K562 (cell line): ENCODE results near the gene ZFAND5. TPM values are rescaled to one million over a fixed set of nuclear protein-coding genes. Genes with fewer than 3 reads are reported as not detected.

Source experiments
- ATAC-seq: fragments of 200-7000 bp; cut with Tn5 transposase; 3 replicates; pipeline ENCODE4 v1.9.1; 2020; ENCODE audit warnings: moderate library complexity
- BruUV-seq: library from RNA; stranded (reverse); fragments of 400-500 nt; replicated peaks from 2 replicates; lab custom pipeline; 2021; lab: Mats Ljungman, UMichigan
- CTCF ChIA-PET: fragments of 300-600 bp; formaldehyde crosslinking; extraction: SDS; loops from one replicate; lab custom pipeline; 2021; ENCODE audit warnings: low intra/inter-chr PET ratio; lab: Yijun Ruan, JAX
- POLR2A ChIA-PET: fragments of 300-600, 350-650 bp; sonication (Branson Sonifier 250); formaldehyde crosslinking; extraction: SDS; loops from one replicate; lab custom pipeline; 2021; ENCODE audit warnings: antibody characterized with exemption, inconsistent platforms; lab: Yijun Ruan, JAX
- DNase-seq, 4 experiments: peaks; one replicate each; pipeline versions ENCODE4 v3.0.0 to v3.0.0-alpha.2; 2011 to 2018; ENCODE audit warnings: low spot score in 3 of 4, mixed read lengths in 3 of 4; ENCODE audit errors: extremely low read depth in 1 of 4
- FAIRE-seq: peaks from 2 replicates; lab custom pipeline; 2011; peaks lifted over from hg19 to GRCh38; lab: Jason Lieb, UNC
- H2AFZ ChIP-seq: 2 replicates; pipeline ENCODE4 v1.6.0; 2011; ENCODE audit warnings: low read depth, low read length, control low read depth, inconsistent platforms
- H3K27ac ChIP-seq: fragments of 200-600 bp; 3 replicates; pipeline ENCODE4 v1.8.0; 2011; ENCODE audit warnings: low read depth, mild to moderate bottlenecking, control low read depth, inconsistent platforms, low read length, moderate library complexity, mixed read lengths; ENCODE audit errors: extremely low read depth
- H3K27me3 ChIP-seq, 2 experiments: fragments of 300-600 bp in 1 of 2; 2 replicates in 1 of 2; 3 replicates in 1 of 2; pipeline versions ENCODE4 v1.6.0 to v1.8.0; 2011; ENCODE audit warnings: inconsistent platforms in 2 of 2, low read length in 2 of 2, mild to moderate bottlenecking in 1 of 2, mixed read lengths in 1 of 2, moderate library complexity in 1 of 2; ENCODE audit not compliant: control insufficient read depth in 2 of 2, insufficient read depth in 2 of 2
- H3K36me3 ChIP-seq: fragments of 300-600 bp; 3 replicates; pipeline ENCODE4 v1.8.0; 2011; ENCODE audit warnings: mild to moderate bottlenecking, low read length, inconsistent platforms; ENCODE audit not compliant: control insufficient read depth, insufficient read depth
- H3K4me1 ChIP-seq, 2 experiments: fragments of 200-600 bp in 1 of 2; replicated peaks in 1 of 2; 2 replicates in 1 of 2; 3 replicates in 1 of 2; pipeline versions ENCODE4 v1.5.1 to v1.8.0; 2011; ENCODE audit warnings: inconsistent platforms in 2 of 2, low read length in 2 of 2, mild to moderate bottlenecking in 1 of 2, mixed read lengths in 1 of 2, moderate library complexity in 1 of 2; ENCODE audit not compliant: control insufficient read depth in 2 of 2, insufficient read depth in 2 of 2
- H3K4me2 ChIP-seq: 2 replicates; pipeline ENCODE4 v1.6.1; 2011; ENCODE audit warnings: low read length, control low read depth, inconsistent platforms, mixed read lengths; ENCODE audit not compliant: insufficient read depth
- H3K4me3 ChIP-seq: fragments of 200-600 bp; sonication (generic), shearing (Covaris generic); 2 replicates; pipeline ENCODE4 v1.5.1; 2016; ENCODE audit warnings: control low read depth, inconsistent platforms
- H3K79me2 ChIP-seq: fragments of 200-600 bp; 3 replicates; pipeline ENCODE4 v1.8.0; 2011; ENCODE audit warnings: low read length, inconsistent platforms; ENCODE audit not compliant: control insufficient read depth, insufficient read depth
- H3K9ac ChIP-seq, 2 experiments: 2 replicates each; pipeline versions ENCODE4 v1.6.0 to v1.6.1; 2011; ENCODE audit warnings: low read depth in 2 of 2, low read length in 2 of 2, control low read depth in 1 of 2, inconsistent platforms in 1 of 2, mild to moderate bottlenecking in 1 of 2, mixed read lengths in 1 of 2; ENCODE audit not compliant: insufficient read depth in 1 of 2
- H3K9me1 ChIP-seq: one replicate; pipeline ENCODE4 v1.6.0; 2011; ENCODE audit warnings: inconsistent platforms, mild to moderate bottlenecking, low read length, moderate library complexity; ENCODE audit not compliant: control insufficient read depth, insufficient read depth
- H3K9me3 ChIP-seq: replicated peaks from 2 replicates; pipeline ENCODE4 v1.5.1; 2011; ENCODE audit warnings: low read depth, low read length, inconsistent platforms; ENCODE audit not compliant: control insufficient read depth, insufficient read depth
- H4K20me1 ChIP-seq: replicated peaks from 2 replicates; pipeline ENCODE4 v1.6.1; 2011; ENCODE audit warnings: low read length, inconsistent platforms, mixed read lengths; ENCODE audit not compliant: control insufficient read depth, insufficient read depth
- E2F3 ChIP-seq: fragments of 250-450 bp; sonication (Bioruptor Pico); IDR thresholded peaks from 2 replicates; pipeline ENCODE4 v1.4.0; 2020; ENCODE audit warnings: mild to moderate bottlenecking
- EGR1 ChIP-seq: fragments of 450-650 bp; conservative IDR thresholded peaks from 2 replicates; pipeline ENCODE4 v1.6.1; 2017; ENCODE audit warnings: mild to moderate bottlenecking
- MCM2 ChIP-seq: fragments of 450-650 bp; IDR thresholded peaks from 2 replicates; pipeline ENCODE4 v1.6.1; 2017; ENCODE audit warnings: low read depth, mild to moderate bottlenecking
- UBTF ChIP-seq, 2 experiments: IDR thresholded peaks; 2 replicates each; pipeline ENCODE4 v1.6.1; 2012; ENCODE audit warnings: improper control_type of control experiment in 2 of 2, low read depth in 2 of 2, low read length in 2 of 2, borderline replicate concordance in 1 of 2
- YY1 ChIP-seq, 3 experiments: IDR thresholded peaks; 2 replicates each; pipeline ENCODE4 v1.6.1; 2011; ENCODE audit warnings: low read length in 2 of 3, mild to moderate bottlenecking in 2 of 3, moderate library complexity in 2 of 3, borderline replicate concordance in 1 of 3, control low read depth in 1 of 3, low read depth in 1 of 3; ENCODE audit not compliant: insufficient read depth in 3 of 3, insufficient replicate concordance in 2 of 3, control insufficient read depth in 1 of 3, insufficient read length in 1 of 3; ENCODE audit errors: extremely low read depth in 1 of 3
- ZNF561 ChIP-seq: fragments of 450-650 bp; formaldehyde crosslinking; conservative IDR thresholded peaks from 2 replicates; pipeline ENCODE4 v1.4.0; 2020; ENCODE audit warnings: mild to moderate bottlenecking, moderate library complexity
- WGBS: fragments of 100-300 bp; shearing (Covaris generic); methylation state at CpG from one replicate; pipeline ENCODE4 v1.1.6; 2016; ENCODE audit warnings: low coverage, mixed read lengths; ENCODE audit not compliant: insufficient coverage; ENCODE audit errors: missing lambda C conversion rate; 5-methylcytosine and 5-hydroxymethylcytosine counted together
- in situ Hi-C: fragments of 300-500 bp; cut with MboI; formaldehyde crosslinking; loops from 4 replicates; pipeline ENCODE4 v1.15.0; 2018; ENCODE audit warnings: inconsistent platforms, mixed read lengths
- intact Hi-C: fragments of 100-400 bp; cut with micrococcal nuclease; formaldehyde crosslinking; loops from 2 replicates; pipeline ENCODE4 v1.14.2; 2022
- polyA plus RNA-seq, 8 experiments: library from polyadenylated mRNA; depleted of rRNA in 4 of 8; stranded (reverse) in 5 of 8; unstranded in 3 of 8; fragments of >200 nt; fragmentation: Nextera tagmentation in 2 of 8; fragmentation: Illumina TruSeq in 1 of 8; extraction: Ambion mirVana in 2 of 8; extraction: Trizol in 1 of 8; gene quantifications; 2 replicates each; pipeline versions ENCODE4 v1.2.1 to v1.2.3, GENCODE V29; 2011 to 2014; ENCODE audit warnings: inconsistent platforms in 1 of 8, missing spikeins in 1 of 8
- total RNA-seq, 7 experiments: library from RNA; depleted of rRNA in 6 of 7; stranded (reverse); fragments of >200 nt in 6 of 7; fragmentation: Illumina TruSeq in 2 of 7; extraction: Trizol in 2 of 7; gene quantifications; 2 replicates each; pipeline versions ENCODE4 v1.2.1 to v1.2.3, GENCODE V29; 2011 to 2021; ENCODE audit warnings: low replicate concordance in 1 of 7
- TF ChIP-seq, protein P1 (sequence below), 2 experiments: fragments of 450-650 bp in 1 of 2; sonication (generic) in 1 of 2; formaldehyde crosslinking in 1 of 2; IDR thresholded peaks; 2 replicates each; pipeline versions ENCODE4 v1.7.1 to v1.9.0; 2016 to 2022; ENCODE audit warnings: inconsistent platforms in 1 of 2, mild to moderate bottlenecking in 1 of 2, missing genetic modification reagents in 1 of 2

Gene ZFAND5
- total and polyA plus RNA-seq, 9 of the 15 experiments (the other 6 are each of a cell fraction or from before 2014, with no cell fraction given), result 12.7 to 64.2 (median 34.5) TPM

GRCh38 chr9:72363908-72364678, 915 bp downstream of the ZFAND5 start:
- Histone ChIP-seq H3K27ac (peak overlapping the region; percentile 92), H3K79me2 (peaks cover 60% of the 10 kb centered on the region), H3K27me3 (no peaks in the 10 kb centered on the region), H3K9me1 (peaks cover 8% of the 10 kb centered on the region), H3K4me1 (peaks cover 3 to 6% of the 10 kb centered on the region in 2 experiments; a peak in 4 of 5 replicates), H3K9me3 (no peaks in the 10 kb centered on the region), H3K4me3 (peak overlapping the region; percentile 81), H4K20me1 (no peaks in the 10 kb centered on the region; the same call in 1 of the 2 replicates), H3K9ac (peak overlapping the region; percentile 89 to 98), H3K4me2 (peak overlapping the region; percentile 87), H3K36me3 (peaks cover 45% of the 10 kb centered on the region), H2AFZ (no peak overlapping the region)
- FAIRE-seq (no peak), ATAC-seq (peak; percentile 66), DNase-seq (peak; percentile 56 to 67 (median 61))
- no TSS peak for BruUV-seq
- ChIA-PET CTCF (no interaction called here), POLR2A (interaction anchor here (0.6 to 1.5 kb wide), 5 partner anchors 23 to 399 kb away, joined by 3 to 4 read pairs (median 3); no protein-coding TSS in a partner anchor)
- intact Hi-C loops, result loop anchor here (5.0 to 10.0 kb wide), 2 partner anchors 131 to 228 kb away; no protein-coding TSS in a partner anchor
- in situ Hi-C loops, result no loop called here
- 2% methylated on average over 16 of the region's 73 CpGs for WGBS
- TF ChIP-seq MCM2, result no peak
- TF ChIP-seq YY1 (IDR thresholded peaks at IDR 0.05; ENCODE audit: borderline replicate concordance in 1 of 3, control insufficient read depth in 1 of 3, extremely low read depth in 1 of 3, insufficient read depth in 3 of 3, insufficient read length in 1 of 3, insufficient replicate concordance in 2 of 3, low read depth in 1 of 3, low read length in 2 of 3), result peak in 1 of 3 experiments; percentile 42
- no peak for TF ChIP-seq ZNF561 (CRISPR knock-in tag)
- TF ChIP-seq, protein P1, sequence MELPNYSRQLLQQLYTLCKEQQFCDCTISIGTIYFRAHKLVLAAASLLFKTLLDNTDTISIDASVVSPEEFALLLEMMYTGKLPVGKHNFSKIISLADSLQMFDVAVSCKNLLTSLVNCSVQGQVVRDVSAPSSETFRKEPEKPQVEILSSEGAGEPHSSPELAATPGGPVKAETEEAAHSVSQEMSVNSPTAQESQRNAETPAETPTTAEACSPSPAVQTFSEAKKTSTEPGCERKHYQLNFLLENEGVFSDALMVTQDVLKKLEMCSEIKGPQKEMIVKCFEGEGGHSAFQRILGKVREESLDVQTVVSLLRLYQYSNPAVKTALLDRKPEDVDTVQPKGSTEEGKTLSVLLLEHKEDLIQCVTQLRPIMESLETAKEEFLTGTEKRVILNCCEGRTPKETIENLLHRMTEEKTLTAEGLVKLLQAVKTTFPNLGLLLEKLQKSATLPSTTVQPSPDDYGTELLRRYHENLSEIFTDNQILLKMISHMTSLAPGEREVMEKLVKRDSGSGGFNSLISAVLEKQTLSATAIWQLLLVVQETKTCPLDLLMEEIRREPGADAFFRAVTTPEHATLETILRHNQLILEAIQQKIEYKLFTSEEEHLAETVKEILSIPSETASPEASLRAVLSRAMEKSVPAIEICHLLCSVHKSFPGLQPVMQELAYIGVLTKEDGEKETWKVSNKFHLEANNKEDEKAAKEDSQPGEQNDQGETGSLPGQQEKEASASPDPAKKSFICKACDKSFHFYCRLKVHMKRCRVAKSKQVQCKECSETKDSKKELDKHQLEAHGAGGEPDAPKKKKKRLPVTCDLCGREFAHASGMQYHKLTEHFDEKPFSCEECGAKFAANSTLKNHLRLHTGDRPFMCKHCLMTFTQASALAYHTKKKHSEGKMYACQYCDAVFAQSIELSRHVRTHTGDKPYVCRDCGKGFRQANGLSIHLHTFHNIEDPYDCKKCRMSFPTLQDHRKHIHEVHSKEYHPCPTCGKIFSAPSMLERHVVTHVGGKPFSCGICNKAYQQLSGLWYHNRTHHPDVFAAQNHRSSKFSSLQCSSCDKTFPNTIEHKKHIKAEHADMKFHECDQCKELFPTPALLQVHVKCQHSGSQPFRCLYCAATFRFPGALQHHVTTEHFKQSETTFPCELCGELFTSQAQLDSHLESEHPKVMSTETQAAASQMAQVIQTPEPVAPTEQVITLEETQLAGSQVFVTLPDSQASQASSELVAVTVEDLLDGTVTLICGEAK (IDR thresholded peaks at IDR 0.05), result 0 out of 2 replicates have a peak, but pooled peaks have one; percentile 21
- TF ChIP-seq, protein P1 (CRISPR knock-in tag; IDR thresholded peaks at IDR 0.05), result no peak
- TF ChIP-seq EGR1, result peak; percentile 14; the same call in 1 of the 2 replicates
- TF ChIP-seq UBTF (IDR thresholded peaks at IDR 0.05; ENCODE audit: borderline replicate concordance in 1 of 2, low read depth in 2 of 2, low read length in 2 of 2), result 0 out of 4 replicates have a peak, but pooled peaks of 1 of the 2 experiments have one; percentile 10
- no peak for TF ChIP-seq E2F3 (CRISPR knock-in tag)
